Activated CD4-positive, alpha-beta T cell treated with anti-CD3 and anti-CD28 coated beads, Interleukin-2, amount 50 U/mL, for 24 hours (primary cell): ENCODE measurements around the gene SIAH1.
"Not testable (repeated sequence)": the region's sequence is repeated elsewhere in the genome, so short reads cannot be mapped to it uniquely, and the experiment has no call there.

Source experiments
- DNase-seq, 2 donors: peaks; one replicate each; pipeline ENCODE4 v3.0.0-alpha.2; 2020; ENCODE audit warnings: low read depth in 1 of 2, low spot score in 1 of 2

SIAH1 gene

GRCh38 chr16:48393485-48394354 is 8.5 kb upstream of the SIAH1 start:
- no peak for DNase-seq

- DNase-seq = no peak
Measured at GRCh38 chr16:48392407-48392806, 7.2 kb upstream of the SIAH1 start.

- no peak for DNase-seq
Measured at GRCh38 chr16:48386559-48387312, 1.5 kb upstream of the SIAH1 start.

- DNase-seq = peak in 1 of 2 donors; percentile 4
Measured at GRCh38 chr16:48384520-48385252, 527 bp downstream of the SIAH1 start.

- no peak for DNase-seq
Measured at GRCh38 chr16:48383877-48384519, 1.2 kb downstream of the SIAH1 start.

GRCh38 chr16:48383009-48383876 is 2.0 kb downstream of the SIAH1 start:
- no peak for DNase-seq

- no peak for DNase-seq
Measured at GRCh38 chr16:48382131-48382530, 3.1 kb downstream of the SIAH1 start.

- no peak for DNase-seq
Measured at GRCh38 chr16:48381201-48381600, 4.0 kb downstream of the SIAH1 start.

GRCh38 chr16:48378836-48379235 is 6.4 kb downstream of the SIAH1 start:
- no peak for DNase-seq

- DNase-seq = no peak
Measured at GRCh38 chr16:48378276-48378675, 6.9 kb downstream of the SIAH1 start.

GRCh38 chr16:48377301-48377700 is 7.9 kb downstream of the SIAH1 start:
- DNase-seq = not testable (repeated sequence)

GRCh38 chr16:48374255-48374654 is 11.0 kb downstream of the SIAH1 start:
- no peak for DNase-seq

GRCh38 chr16:48373258-48374029 is 11.8 kb downstream of the SIAH1 start:
- no peak for DNase-seq

- DNase-seq = no peak
Measured at GRCh38 chr16:48372744-48373143, 12.5 kb downstream of the SIAH1 start.

- DNase-seq = no peak
Measured at GRCh38 chr16:48371393-48371780, 13.8 kb downstream of the SIAH1 start.

- not testable (repeated sequence) for DNase-seq
Measured at GRCh38 chr16:48370668-48371392, 14.4 kb downstream of the SIAH1 start.

GRCh38 chr16:48370229-48370628 is 15.0 kb downstream of the SIAH1 start:
- no peak for DNase-seq

- no peak for DNase-seq
Measured at GRCh38 chr16:48369765-48370164, 15.4 kb downstream of the SIAH1 start.
